AG10803 (cell line): ENCODE data around the gene SERPINA12.
A peak's percentile ranks its signal among the peaks of the same experiment; 100 is the strongest.

Experiments used
- DNase-seq: peaks from one replicate; pipeline ENCODE4 v3.0.0; 2010; ENCODE audit warnings: low read depth
- H3K4me3 ChIP-seq: 2 replicates; pipeline ENCODE4 v1.5.1; 2011; ENCODE audit warnings: mild to moderate bottlenecking, low read length, control low read depth
- CTCF ChIP-seq: conservative IDR thresholded peaks from 2 replicates; pipeline ENCODE4 v1.5.1; 2011; ENCODE audit warnings: mild to moderate bottlenecking, low read length, control low read depth, inconsistent platforms

The SERPINA12 gene, protein sequence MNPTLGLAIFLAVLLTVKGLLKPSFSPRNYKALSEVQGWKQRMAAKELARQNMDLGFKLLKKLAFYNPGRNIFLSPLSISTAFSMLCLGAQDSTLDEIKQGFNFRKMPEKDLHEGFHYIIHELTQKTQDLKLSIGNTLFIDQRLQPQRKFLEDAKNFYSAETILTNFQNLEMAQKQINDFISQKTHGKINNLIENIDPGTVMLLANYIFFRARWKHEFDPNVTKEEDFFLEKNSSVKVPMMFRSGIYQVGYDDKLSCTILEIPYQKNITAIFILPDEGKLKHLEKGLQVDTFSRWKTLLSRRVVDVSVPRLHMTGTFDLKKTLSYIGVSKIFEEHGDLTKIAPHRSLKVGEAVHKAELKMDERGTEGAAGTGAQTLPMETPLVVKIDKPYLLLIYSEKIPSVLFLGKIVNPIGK

GRCh38 chr14:94509356-94509755 lies at the start of gene SERPINA12:
TSS of gene SERPINA12 (minus strand) at chr14:94509469. CDS start at chr14:94498397, 11,072 bp downstream.
- H3K4me3 ChIP-seq: no peak within 1 kb of the TSS
- no peak for DNase-seq
- TF ChIP-seq CTCF: no peak

GRCh38 chr14:94558842-94559241 lies 49.6 kb upstream of the SERPINA12 start:
- no peak for TF ChIP-seq CTCF
- no peak for DNase-seq
- no peak overlapping the region for H3K4me3 ChIP-seq

- no peak overlapping the region for H3K4me3 ChIP-seq
- no peak for DNase-seq
- no peak for TF ChIP-seq CTCF
Measured at GRCh38 chr14:94557327-94557726, 48.1 kb upstream of the SERPINA12 start.

- H3K4me3 ChIP-seq: no peak overlapping the region
- no peak for DNase-seq
- TF ChIP-seq CTCF: no peak
Measured at GRCh38 chr14:94555991-94556390, 46.7 kb upstream of the SERPINA12 start.

DNA sequence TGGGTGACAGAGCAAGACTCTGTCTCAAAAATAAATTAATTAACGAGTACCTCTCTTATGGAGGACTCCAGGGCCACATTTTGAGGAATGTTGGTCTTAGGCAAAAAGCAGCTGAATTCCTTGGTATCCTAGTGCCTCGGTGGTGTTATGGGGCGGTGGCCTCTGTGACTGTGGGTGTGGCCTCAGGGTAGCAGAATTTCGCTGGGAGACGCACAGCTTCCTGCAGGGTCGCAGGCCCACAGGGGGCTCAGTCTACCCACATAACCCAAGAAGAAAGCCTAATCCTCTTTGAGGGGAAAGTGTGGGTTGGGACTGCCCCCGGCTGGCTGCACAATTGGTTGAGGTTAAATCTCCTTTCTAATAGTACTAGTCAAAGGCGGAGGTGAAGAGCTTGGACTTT lies 40.8 kb upstream of the SERPINA12 start:
- DNase-seq: no peak
- TF ChIP-seq CTCF: no peak
- H3K4me3 ChIP-seq: no peak overlapping the region

DNA sequence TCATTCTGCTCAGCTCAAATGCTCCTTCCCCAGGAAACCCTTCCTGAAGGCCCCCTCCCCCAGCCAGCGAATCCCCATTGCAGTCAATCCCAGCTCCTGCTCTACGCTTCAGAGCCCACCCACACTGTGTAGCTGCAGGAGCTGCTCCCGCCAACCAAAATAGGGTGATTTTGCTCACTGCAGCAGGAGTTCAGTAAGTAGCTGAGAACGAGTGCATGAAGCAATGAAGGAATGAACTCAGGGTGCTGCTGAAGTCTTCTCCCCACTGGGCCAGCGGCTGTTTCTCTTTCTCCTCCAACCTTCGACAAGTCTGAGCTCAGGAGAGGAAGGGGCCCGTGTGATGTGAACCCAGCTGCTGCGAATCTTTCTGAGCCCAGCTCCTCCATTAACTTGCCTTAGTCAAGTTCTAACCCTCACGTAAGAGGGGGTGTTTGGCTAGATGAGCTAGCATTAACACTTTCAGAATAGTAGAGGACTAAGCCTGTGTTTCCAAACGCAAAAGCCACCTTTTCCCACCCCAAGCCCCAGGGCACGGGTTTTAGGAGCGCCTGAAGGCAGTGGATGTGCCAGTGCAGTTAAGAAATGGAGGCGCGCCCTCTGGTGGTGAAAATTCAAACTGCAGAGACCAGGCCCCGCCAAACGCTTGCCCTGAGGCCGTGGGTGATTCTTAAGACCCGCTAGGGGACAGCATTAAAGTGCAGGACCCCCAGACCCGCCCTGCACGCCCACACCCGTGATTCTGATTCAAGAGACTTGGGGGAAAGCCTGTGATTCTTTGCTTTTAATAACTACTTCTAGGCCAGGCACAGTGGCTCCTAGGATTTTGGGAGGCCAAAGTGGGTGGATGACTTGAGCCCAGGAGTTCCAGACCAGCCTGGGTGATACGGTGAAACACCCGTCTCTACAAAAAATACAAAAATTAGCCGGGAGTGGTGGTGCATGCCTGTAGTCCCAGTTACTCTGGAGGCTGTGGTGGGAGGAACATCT lies 40.0 kb upstream of the SERPINA12 start:
- peak; percentile 35 for DNase-seq
- TF ChIP-seq CTCF: peak; percentile 80
- no peak overlapping the region for H3K4me3 ChIP-seq
